Measurements from ENCODE around the gene OTOS. TPM values are rescaled to one million over a fixed set of nuclear protein-coding genes. Genes with fewer than 3 reads are reported as not detected.

Gene OTOS
- total RNA-seq, 1 donor from 2014 or later = not detected

DNA sequence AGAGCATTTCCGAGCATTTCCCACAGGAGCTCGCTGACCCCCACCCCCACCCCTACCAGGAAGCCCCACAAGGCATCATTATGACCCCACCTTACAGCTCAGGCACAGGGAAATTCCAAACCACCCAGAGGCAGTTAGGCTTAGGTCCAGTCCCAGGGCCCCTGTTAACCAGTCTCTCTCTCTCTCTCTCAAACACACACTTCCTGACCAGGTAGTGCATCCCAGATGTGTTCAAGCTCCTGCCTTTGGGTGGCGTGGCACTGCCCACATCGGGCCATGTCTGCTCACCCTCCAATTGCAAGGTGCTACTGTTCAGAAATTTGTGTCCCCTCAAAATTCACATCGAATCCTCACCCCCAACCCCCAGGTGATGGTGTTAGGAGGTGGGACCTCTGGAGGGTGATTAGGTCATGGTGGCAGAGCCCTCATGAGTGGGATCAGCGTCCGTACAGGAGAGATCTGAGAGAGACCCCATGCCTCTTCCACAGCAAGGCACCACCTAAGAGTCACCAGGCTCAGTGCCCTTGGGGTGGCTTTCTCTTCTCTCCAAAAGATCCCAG is 13.2 kb downstream of the OTOS start:
- DNase-seq (ENCODE audit: low read depth) = no peak
- Histone ChIP-seq H3K36me3 (ENCODE audit: control insufficient read depth, insufficient read depth, low read length) (peaks cover 1% of the 10 kb centered on the region), H3K4me3 (ENCODE audit: low read depth, low read length) (no peak overlapping the region), H3K27me3 (ENCODE audit: control insufficient read depth, insufficient read depth, low read length) (no peaks in the 10 kb centered on the region)
- TF ChIP-seq, protein P1, sequence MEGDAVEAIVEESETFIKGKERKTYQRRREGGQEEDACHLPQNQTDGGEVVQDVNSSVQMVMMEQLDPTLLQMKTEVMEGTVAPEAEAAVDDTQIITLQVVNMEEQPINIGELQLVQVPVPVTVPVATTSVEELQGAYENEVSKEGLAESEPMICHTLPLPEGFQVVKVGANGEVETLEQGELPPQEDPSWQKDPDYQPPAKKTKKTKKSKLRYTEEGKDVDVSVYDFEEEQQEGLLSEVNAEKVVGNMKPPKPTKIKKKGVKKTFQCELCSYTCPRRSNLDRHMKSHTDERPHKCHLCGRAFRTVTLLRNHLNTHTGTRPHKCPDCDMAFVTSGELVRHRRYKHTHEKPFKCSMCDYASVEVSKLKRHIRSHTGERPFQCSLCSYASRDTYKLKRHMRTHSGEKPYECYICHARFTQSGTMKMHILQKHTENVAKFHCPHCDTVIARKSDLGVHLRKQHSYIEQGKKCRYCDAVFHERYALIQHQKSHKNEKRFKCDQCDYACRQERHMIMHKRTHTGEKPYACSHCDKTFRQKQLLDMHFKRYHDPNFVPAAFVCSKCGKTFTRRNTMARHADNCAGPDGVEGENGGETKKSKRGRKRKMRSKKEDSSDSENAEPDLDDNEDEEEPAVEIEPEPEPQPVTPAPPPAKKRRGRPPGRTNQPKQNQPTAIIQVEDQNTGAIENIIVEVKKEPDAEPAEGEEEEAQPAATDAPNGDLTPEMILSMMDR (IDR thresholded peaks at IDR 0.05; ENCODE audit: insufficient read depth, low read length, poor library complexity, severe bottlenecking) = no peak

DNA sequence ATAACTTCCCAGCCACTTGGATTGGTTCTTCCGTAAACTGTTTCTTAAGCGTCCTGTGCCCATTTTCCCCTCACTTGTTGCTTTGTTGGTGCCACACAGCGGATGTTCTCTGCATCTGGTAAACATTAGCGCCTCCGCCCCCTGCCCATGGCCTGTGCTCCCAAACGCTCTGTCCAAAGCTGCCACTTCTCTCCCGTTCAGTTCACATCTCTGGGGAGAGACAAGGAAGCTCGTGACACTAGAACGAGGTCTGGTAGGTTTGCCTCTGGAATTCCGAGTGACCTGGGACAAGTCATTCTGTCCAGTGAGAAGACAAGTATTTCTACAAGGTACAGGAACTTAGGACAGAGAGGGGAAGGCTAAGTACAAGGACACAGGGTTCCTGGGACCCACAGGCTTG is 13.7 kb downstream of the OTOS start:
- H3K4me3 ChIP-seq (ENCODE audit: low read depth, low read length) = no peak overlapping the region
- no peak for DNase-seq (ENCODE audit: low read depth)
- TF ChIP-seq, protein P1 (IDR thresholded peaks at IDR 0.05; ENCODE audit: insufficient read depth, low read length, poor library complexity, severe bottlenecking) = no peak
- H3K27me3 ChIP-seq (ENCODE audit: control insufficient read depth, insufficient read depth, low read length) = no peaks in the 10 kb centered on the region
- H3K36me3 ChIP-seq (ENCODE audit: control insufficient read depth, insufficient read depth, low read length) = peaks cover 1% of the 10 kb centered on the region

DNA sequence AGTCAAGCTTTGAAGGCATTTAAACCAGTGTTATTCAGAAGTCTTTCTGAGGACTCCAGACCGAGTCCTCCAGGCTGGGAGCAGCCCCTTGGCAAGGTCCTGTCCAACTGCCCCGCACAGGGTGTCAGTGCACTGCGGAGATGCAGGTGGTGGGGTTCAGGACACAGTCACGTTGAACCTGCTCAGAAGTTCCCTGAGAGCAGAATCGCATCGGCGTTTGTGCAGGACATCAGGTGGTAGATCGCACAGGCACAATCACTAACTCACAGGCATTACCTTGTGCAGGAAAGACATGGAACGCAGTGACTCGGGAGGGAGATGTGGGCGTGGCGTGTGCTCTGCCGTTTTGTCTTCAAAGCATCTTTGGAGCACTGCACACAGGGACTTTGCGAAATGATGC is 14.7 kb downstream of the OTOS start:
- Histone ChIP-seq H3K36me3 (ENCODE audit: control insufficient read depth, insufficient read depth, low read length) (peaks cover 1% of the 10 kb centered on the region), H3K27me3 (ENCODE audit: control insufficient read depth, insufficient read depth, low read length) (no peaks in the 10 kb centered on the region), H3K4me3 (ENCODE audit: low read depth, low read length) (no peak overlapping the region)
- DNase-seq (ENCODE audit: low read depth) = no peak
- TF ChIP-seq, protein P1 (IDR thresholded peaks at IDR 0.05; ENCODE audit: insufficient read depth, low read length, poor library complexity, severe bottlenecking) = no peak

DNA sequence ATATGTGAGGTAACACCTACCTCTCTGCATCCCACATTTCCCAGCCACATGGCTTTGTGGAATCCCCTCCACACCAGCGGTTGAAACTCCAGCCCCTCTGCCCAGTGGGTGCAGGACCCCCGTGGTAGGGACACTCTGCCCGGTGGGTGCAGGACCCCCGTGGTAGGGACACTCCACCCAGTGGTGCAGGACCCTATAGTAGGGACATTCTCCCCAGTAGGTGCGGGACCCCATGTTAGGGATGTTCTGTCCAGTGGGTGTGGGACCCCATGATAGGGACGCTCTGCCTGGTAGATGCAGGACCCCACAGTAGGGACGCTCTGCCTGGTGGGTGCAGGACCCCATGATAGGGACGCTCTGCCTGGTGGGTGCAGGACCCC is 15.8 kb downstream of the OTOS start:
- no peak for DNase-seq (ENCODE audit: low read depth)
- TF ChIP-seq, protein P1 (IDR thresholded peaks at IDR 0.05; ENCODE audit: insufficient read depth, low read length, poor library complexity, severe bottlenecking) = no peak
- no peaks in the 10 kb centered on the region for H3K36me3 ChIP-seq (ENCODE audit: control insufficient read depth, insufficient read depth, low read length)
- H3K4me3 ChIP-seq (ENCODE audit: low read depth, low read length) = no peak overlapping the region
- no peaks in the 10 kb centered on the region for H3K27me3 ChIP-seq (ENCODE audit: control insufficient read depth, insufficient read depth, low read length)

DNA sequence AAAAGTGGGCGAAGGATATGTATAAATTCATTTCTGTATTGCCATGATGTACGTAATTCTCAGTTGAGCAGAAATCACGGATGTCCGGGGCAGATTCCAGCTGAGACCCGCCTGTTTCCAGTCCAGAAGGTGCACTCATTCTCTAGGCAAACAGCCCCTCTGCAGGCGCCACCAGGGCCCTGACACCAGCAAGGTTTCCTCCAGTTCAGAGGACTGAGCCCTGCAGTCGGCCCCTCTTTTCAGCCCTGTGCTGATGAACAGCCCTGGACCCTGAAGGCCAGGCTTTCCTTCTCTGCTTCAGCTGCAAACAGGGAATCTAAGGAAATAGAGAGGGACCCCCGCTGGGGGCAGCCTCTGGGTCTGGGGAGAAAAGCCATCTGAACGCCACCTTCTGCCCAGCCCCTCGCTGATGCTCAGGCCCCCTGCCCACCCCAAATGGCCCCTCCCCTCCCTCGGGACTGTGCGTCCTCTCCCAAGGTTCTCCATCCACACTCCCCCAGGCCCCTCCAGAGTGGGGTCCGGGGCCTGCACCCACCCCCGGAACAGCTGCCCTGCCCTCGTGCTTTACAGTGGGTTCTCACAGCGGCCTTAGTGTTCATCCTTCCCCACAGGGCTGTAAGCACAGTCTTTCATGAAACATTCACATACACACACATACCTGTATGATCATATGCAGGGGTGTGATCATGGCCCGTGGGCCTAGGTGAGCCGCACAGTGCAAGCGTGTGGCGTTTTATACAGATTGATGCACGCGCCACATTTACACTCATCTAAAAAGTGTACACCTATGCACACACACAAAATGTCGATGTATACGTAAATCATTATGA is 16.4 kb downstream of the OTOS start:
- no peaks in the 10 kb centered on the region for H3K27me3 ChIP-seq (ENCODE audit: control insufficient read depth, insufficient read depth, low read length)
- H3K36me3 ChIP-seq (ENCODE audit: control insufficient read depth, insufficient read depth, low read length) = no peaks in the 10 kb centered on the region
- DNase-seq (ENCODE audit: low read depth) = no peak
- no peak overlapping the region for H3K4me3 ChIP-seq (ENCODE audit: low read depth, low read length)
- TF ChIP-seq, protein P1 (IDR thresholded peaks at IDR 0.05; ENCODE audit: insufficient read depth, low read length, poor library complexity, severe bottlenecking) = no peak
